ENCODE data around the gene TASOR.

TASOR gene

DNA sequence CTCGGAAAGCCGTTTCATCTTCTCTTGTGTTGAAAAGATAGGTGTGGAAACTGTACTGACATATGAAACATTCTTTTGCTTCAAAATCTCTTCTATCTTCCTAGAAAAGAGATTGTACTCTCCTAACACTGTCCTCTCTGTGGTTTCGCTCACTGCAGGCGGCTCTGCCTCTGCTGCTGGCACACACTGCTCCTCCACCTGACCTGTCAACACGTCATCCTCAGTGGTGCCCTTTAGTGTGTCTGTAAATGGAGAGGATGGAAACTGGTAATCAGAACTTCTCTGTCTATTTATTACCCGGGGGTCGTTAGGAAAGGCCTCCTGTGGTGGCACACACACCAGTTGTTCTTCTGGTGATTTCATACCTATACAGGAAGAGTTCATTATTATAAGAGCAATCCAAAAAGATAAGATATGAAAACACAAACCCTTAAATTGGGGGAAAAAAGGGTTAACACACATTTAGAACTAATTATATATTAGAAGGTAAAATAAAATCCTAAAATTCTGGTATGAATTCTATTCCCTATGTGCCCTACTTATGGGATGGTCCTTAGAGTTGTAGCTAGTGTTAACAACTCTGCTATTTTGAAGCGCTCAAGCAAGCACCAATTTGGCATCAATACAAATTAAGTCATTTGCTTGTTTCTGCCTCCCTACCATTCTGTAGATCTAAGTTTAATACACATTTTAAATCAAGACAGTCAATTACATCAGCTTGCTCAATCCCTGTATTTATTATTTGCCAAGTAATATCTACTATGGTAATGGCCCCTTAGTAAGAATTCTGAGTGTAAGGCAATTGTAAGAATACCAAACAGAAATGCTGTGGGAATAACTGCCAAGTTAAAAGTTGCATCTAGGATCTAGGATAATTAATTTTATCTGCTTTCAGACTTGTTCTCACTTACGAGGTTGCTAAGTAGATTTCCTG is 49.2 kb downstream of the TASOR start:
- DNase-seq (ENCODE audit: low read depth, low spot score), result no peak
- ChIA-PET CTCF (no interaction called here), POLR2A (no interaction called here)
- H3K4me3 ChIP-seq (ENCODE audit: low read depth, low read length), result no peak overlapping the region
- TF ChIP-seq, protein P1, sequence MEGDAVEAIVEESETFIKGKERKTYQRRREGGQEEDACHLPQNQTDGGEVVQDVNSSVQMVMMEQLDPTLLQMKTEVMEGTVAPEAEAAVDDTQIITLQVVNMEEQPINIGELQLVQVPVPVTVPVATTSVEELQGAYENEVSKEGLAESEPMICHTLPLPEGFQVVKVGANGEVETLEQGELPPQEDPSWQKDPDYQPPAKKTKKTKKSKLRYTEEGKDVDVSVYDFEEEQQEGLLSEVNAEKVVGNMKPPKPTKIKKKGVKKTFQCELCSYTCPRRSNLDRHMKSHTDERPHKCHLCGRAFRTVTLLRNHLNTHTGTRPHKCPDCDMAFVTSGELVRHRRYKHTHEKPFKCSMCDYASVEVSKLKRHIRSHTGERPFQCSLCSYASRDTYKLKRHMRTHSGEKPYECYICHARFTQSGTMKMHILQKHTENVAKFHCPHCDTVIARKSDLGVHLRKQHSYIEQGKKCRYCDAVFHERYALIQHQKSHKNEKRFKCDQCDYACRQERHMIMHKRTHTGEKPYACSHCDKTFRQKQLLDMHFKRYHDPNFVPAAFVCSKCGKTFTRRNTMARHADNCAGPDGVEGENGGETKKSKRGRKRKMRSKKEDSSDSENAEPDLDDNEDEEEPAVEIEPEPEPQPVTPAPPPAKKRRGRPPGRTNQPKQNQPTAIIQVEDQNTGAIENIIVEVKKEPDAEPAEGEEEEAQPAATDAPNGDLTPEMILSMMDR (IDR thresholded peaks at IDR 0.05; ENCODE audit: insufficient read depth, low read length, missing control alignments), result no peak
